IPS-18a (cell line): ENCODE data around the gene ZNF768.

Experiments
- H3K27ac ChIP-seq: one replicate; pipeline ENCODE4 v1.5.1; 2013; ENCODE audit warnings: low read length
- H3K27me3 ChIP-seq: one replicate; pipeline ENCODE4 v1.6.1; 2013; ENCODE audit warnings: mild to moderate bottlenecking, low read length; ENCODE audit not compliant: control insufficient read depth, insufficient read depth
- H3K36me3 ChIP-seq: one replicate; pipeline ENCODE4 v1.6.1; 2013; ENCODE audit warnings: low read depth, low read length; ENCODE audit not compliant: control insufficient read depth
- H3K4me1 ChIP-seq: one replicate; pipeline ENCODE4 v1.6.1; 2013; ENCODE audit warnings: low read depth, low read length; ENCODE audit not compliant: control insufficient read depth
- H3K4me3 ChIP-seq: one replicate; pipeline ENCODE4 v1.5.1; 2013; ENCODE audit warnings: low read length
- H3K9ac ChIP-seq: one replicate; pipeline ENCODE4 v1.6.1; 2013; ENCODE audit warnings: mild to moderate bottlenecking, low read length, moderate library complexity
- H3K9me3 ChIP-seq: one replicate; pipeline ENCODE4 v1.6.1; 2013; ENCODE audit warnings: low read depth, low read length; ENCODE audit not compliant: control insufficient read depth

ZNF768 gene

GRCh38 chr16:30518552-30518951 is 7.8 kb downstream of the ZNF768 start:
- no peak overlapping the region for H3K27ac ChIP-seq
- H3K9me3 ChIP-seq, result no peaks in the 10 kb centered on the region
- no peak overlapping the region for H3K9ac ChIP-seq
- H3K36me3 ChIP-seq, result no peaks in the 10 kb centered on the region
- H3K4me3 ChIP-seq, result no peak overlapping the region
- no peaks in the 10 kb centered on the region for H3K27me3 ChIP-seq
- no peaks in the 10 kb centered on the region for H3K4me1 ChIP-seq

DNA sequence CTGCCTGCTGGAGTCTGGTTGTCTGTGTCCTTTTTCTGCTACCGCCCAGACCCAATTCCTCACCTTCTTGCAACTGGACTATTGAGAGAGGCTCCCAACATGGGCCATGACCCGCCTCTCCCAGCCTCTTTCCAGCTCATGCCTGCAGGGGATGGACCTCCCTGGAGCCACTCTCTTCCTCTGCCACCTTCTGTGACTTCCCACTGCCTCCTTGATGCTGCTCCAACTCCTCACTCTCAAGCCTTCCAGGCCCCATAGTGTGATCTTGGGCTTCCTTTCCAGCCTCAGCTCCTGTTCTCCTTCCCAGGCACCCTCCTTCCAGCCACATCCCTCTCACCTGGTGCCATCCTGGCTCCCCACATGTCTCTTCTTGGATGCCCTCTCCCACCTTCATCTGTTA is 11.1 kb downstream of the ZNF768 start:
- Histone ChIP-seq H3K9ac (no peak overlapping the region), H3K27me3 (no peaks in the 10 kb centered on the region), H3K9me3 (no peaks in the 10 kb centered on the region), H3K4me3 (no peak overlapping the region), H3K27ac (no peak overlapping the region), H3K36me3 (no peaks in the 10 kb centered on the region), H3K4me1 (no peaks in the 10 kb centered on the region)

- H3K9ac ChIP-seq, result no peak overlapping the region
- no peaks in the 10 kb centered on the region for H3K9me3 ChIP-seq
- no peaks in the 10 kb centered on the region for H3K27me3 ChIP-seq
- H3K27ac ChIP-seq, result no peak overlapping the region
- H3K36me3 ChIP-seq, result no peaks in the 10 kb centered on the region
- no peak overlapping the region for H3K4me3 ChIP-seq
- no peaks in the 10 kb centered on the region for H3K4me1 ChIP-seq
These were observed 14.9 kb downstream of the ZNF768 start for GRCh38 chr16:30511509-30511908.

DNA sequence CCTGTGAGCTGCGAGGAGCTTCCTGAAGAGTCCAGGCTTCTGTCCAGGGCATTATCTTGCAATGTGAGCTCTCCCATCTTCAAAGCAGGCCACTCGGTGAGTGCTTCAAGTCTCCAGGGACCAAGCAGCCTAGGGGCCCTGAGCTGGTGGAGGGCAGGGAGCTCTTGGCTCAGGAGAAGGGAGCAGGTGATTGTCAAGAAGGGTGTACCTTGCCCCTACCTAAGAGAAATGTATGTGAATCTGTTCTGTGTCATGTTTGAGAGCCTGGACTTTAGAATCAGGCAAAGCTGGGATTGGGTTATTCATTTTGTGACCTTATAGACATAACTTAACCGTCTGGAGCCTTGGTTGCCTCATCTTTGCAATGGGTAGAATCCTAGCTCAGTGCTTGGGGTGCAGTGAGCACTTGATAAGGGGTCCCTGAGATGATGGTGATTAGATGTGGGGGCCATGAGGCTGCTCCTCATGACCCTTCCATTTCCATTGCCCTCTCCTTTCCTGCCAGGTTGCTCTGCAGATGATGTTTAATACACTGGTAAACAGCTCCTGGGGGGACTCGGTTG is 15.9 kb downstream of the ZNF768 start:
- H3K4me3 ChIP-seq, result no peak overlapping the region
- no peaks in the 10 kb centered on the region for H3K9me3 ChIP-seq
- no peak overlapping the region for H3K9ac ChIP-seq
- no peaks in the 10 kb centered on the region for H3K27me3 ChIP-seq
- H3K36me3 ChIP-seq, result no peaks in the 10 kb centered on the region
- no peak overlapping the region for H3K27ac ChIP-seq
- no peaks in the 10 kb centered on the region for H3K4me1 ChIP-seq

GRCh38 chr16:30509081-30509765 is 17.1 kb downstream of the ZNF768 start:
- H3K4me3 ChIP-seq, result no peak overlapping the region
- H3K9me3 ChIP-seq, result no peaks in the 10 kb centered on the region
- no peak overlapping the region for H3K9ac ChIP-seq
- no peaks in the 10 kb centered on the region for H3K36me3 ChIP-seq
- no peaks in the 10 kb centered on the region for H3K27me3 ChIP-seq
- no peaks in the 10 kb centered on the region for H3K4me1 ChIP-seq
- H3K27ac ChIP-seq, result no peak overlapping the region

GRCh38 chr16:30503403-30504296 is 22.7 kb downstream of the ZNF768 start:
- no peaks in the 10 kb centered on the region for H3K36me3 ChIP-seq
- H3K27ac ChIP-seq, result no peak overlapping the region
- no peaks in the 10 kb centered on the region for H3K27me3 ChIP-seq
- H3K4me1 ChIP-seq, result no peaks in the 10 kb centered on the region
- H3K9ac ChIP-seq, result no peak overlapping the region
- H3K9me3 ChIP-seq, result no peaks in the 10 kb centered on the region
- H3K4me3 ChIP-seq, result no peak overlapping the region

GRCh38 chr16:30499284-30499683 is 27.1 kb downstream of the ZNF768 start:
- H3K9ac ChIP-seq, result no peak overlapping the region
- no peaks in the 10 kb centered on the region for H3K36me3 ChIP-seq
- no peak overlapping the region for H3K27ac ChIP-seq

GRCh38 chr16:30494709-30495108 is 31.7 kb downstream of the ZNF768 start:
- Histone ChIP-seq H3K4me1 (no peaks in the 10 kb centered on the region), H3K9ac (no peak overlapping the region), H3K9me3 (no peaks in the 10 kb centered on the region), H3K36me3 (no peaks in the 10 kb centered on the region), H3K4me3 (no peak overlapping the region), H3K27ac (no peak overlapping the region), H3K27me3 (no peaks in the 10 kb centered on the region)

More at GRCh38 chr16:30499284-30499683, 27.1 kb downstream of the ZNF768 start:
- H3K9me3 ChIP-seq, result no peaks in the 10 kb centered on the region
- H3K4me1 ChIP-seq, result no peaks in the 10 kb centered on the region
- no peak overlapping the region for H3K4me3 ChIP-seq
- H3K27me3 ChIP-seq, result no peaks in the 10 kb centered on the region

- Histone ChIP-seq H3K4me1 (no peaks in the 10 kb centered on the region), H3K9ac (no peak overlapping the region), H3K27me3 (no peaks in the 10 kb centered on the region), H3K4me3 (no peak overlapping the region), H3K9me3 (no peaks in the 10 kb centered on the region), H3K27ac (no peak overlapping the region), H3K36me3 (no peaks in the 10 kb centered on the region)
These were observed 32.4 kb downstream of the ZNF768 start for GRCh38 chr16:30493941-30494488.

- H3K36me3 ChIP-seq, result no peaks in the 10 kb centered on the region
- H3K27me3 ChIP-seq, result no peaks in the 10 kb centered on the region
These were observed 34.5 kb downstream of the ZNF768 start for GRCh38 chr16:30491744-30492308.

DNA sequence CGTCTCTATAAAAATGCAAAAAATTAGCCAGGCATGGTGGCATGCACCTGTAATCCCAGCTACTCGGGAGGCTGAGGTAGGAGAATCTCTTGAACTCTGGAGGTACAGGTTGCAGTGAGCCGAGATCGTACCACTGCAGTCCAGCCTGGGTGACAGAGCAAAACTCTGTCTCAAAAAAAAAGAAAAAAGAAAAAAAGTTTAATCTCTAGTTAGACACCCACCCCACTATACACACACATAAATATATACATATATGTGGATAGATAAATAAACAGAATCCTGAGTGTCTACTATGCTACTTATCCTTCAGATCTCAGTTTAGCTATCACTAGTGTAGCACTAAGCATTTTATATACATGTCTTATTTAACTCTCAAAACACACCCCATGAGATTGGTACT is 35.1 kb downstream of the ZNF768 start:
- no peaks in the 10 kb centered on the region for H3K27me3 ChIP-seq
- no peak overlapping the region for H3K4me3 ChIP-seq
- H3K9ac ChIP-seq, result no peak overlapping the region
- no peaks in the 10 kb centered on the region for H3K4me1 ChIP-seq
- H3K9me3 ChIP-seq, result no peaks in the 10 kb centered on the region
- no peaks in the 10 kb centered on the region for H3K36me3 ChIP-seq
- no peak overlapping the region for H3K27ac ChIP-seq

More at GRCh38 chr16:30491744-30492308, 34.5 kb downstream of the ZNF768 start:
- Histone ChIP-seq H3K9me3 (no peaks in the 10 kb centered on the region), H3K4me1 (no peaks in the 10 kb centered on the region), H3K9ac (no peak overlapping the region), H3K27ac (no peak overlapping the region), H3K4me3 (no peak overlapping the region)
